ENCODE results near the gene TFF3.

TFF3 gene

GRCh38 chr21:42315296-42315891 lies at the start of gene TFF3:
Gene TFF3, minus strand, starts transcription at chr21:42315409. Its CDS starts 35 bp downstream, at chr21:42315374.
- DNase-seq (ENCODE audit: low spot score), result no peak

- DNase-seq (ENCODE audit: low spot score), result no peak
Observed at GRCh38 chr21:42364304-42364865, 49.2 kb upstream of the TFF3 start.

- DNase-seq (ENCODE audit: low spot score), result no peak
Observed at GRCh38 chr21:42363312-42363711, 48.1 kb upstream of the TFF3 start.

GRCh38 chr21:42362700-42363099 lies 47.5 kb upstream of the TFF3 start:
- no peak for DNase-seq (ENCODE audit: low spot score)

- DNase-seq (ENCODE audit: low spot score), result no peak
Observed at GRCh38 chr21:42362198-42362597, 47.0 kb upstream of the TFF3 start.

- DNase-seq (ENCODE audit: low spot score), result no peak
Observed at GRCh38 chr21:42361286-42361685, 46.1 kb upstream of the TFF3 start.

GRCh38 chr21:42360317-42360716 lies 45.1 kb upstream of the TFF3 start:
- no peak for DNase-seq (ENCODE audit: low spot score)

- DNase-seq (ENCODE audit: low spot score), result no peak
Observed at GRCh38 chr21:42358937-42359336, 43.7 kb upstream of the TFF3 start.

GRCh38 chr21:42358261-42358660 lies 43.1 kb upstream of the TFF3 start:
- no peak for DNase-seq (ENCODE audit: low spot score)

- no peak for DNase-seq (ENCODE audit: low spot score)
Observed at GRCh38 chr21:42357307-42357706, 42.1 kb upstream of the TFF3 start.

GRCh38 chr21:42356650-42357049 lies 41.4 kb upstream of the TFF3 start:
- no peak for DNase-seq (ENCODE audit: low spot score)

- DNase-seq (ENCODE audit: low spot score), result no peak
Observed at GRCh38 chr21:42356046-42356445, 40.8 kb upstream of the TFF3 start.

GRCh38 chr21:42353623-42354022 lies 38.4 kb upstream of the TFF3 start:
- no peak for DNase-seq (ENCODE audit: low spot score)

- no peak for DNase-seq (ENCODE audit: low spot score)
Observed at GRCh38 chr21:42352441-42353095, 37.4 kb upstream of the TFF3 start.

- DNase-seq (ENCODE audit: low spot score), result no peak
Observed at GRCh38 chr21:42351626-42352440, 36.6 kb upstream of the TFF3 start.

- DNase-seq (ENCODE audit: low spot score), result no peak
Observed at GRCh38 chr21:42350927-42351426, 35.8 kb upstream of the TFF3 start, which contains the start of gene TFF2. Gene TFF2, minus strand, starts transcription at chr21:42350994. Its CDS starts 37 bp downstream, at chr21:42350957.

GRCh38 chr21:42350318-42350910 lies 35.2 kb upstream of the TFF3 start:
- DNase-seq (ENCODE audit: low spot score), result no peak

- DNase-seq (ENCODE audit: low spot score), result no peak
Observed at GRCh38 chr21:42349420-42350317, 34.5 kb upstream of the TFF3 start.

GRCh38 chr21:42348762-42349161 lies 33.6 kb upstream of the TFF3 start:
- DNase-seq (ENCODE audit: low spot score), result no peak

- no peak for DNase-seq (ENCODE audit: low spot score)
Observed at GRCh38 chr21:42347601-42348327, 32.6 kb upstream of the TFF3 start.

Measured in hematopoietic multipotent progenitor cell treated with erythropoietin and hydrocortisone succinate and interleukin-3 and kit ligand, for 17 days (in vitro differentiated cells).